Neural crest cell (in vitro differentiated cells): ENCODE data around the gene PHOX2B. TPM values are rescaled to one million over a fixed set of nuclear protein-coding genes. Genes with fewer than 3 reads are reported as not detected.
A peak's percentile ranks its signal among the peaks of the same experiment; 100 is the strongest.

Experiments
- DNase-seq: peaks from one replicate; pipeline ENCODE4 v3.0.0; 2021; ENCODE audit warnings: low read depth, mixed read lengths, low spot score
- H3K27ac Mint-ChIP-seq: one replicate; pipeline ENCODE4 v1.8.0; 2021; ENCODE audit warnings: mild to moderate bottlenecking, mixed read lengths; ENCODE audit not compliant: unreplicated experiment
- H3K27me3 Mint-ChIP-seq: 2 replicates; pipeline ENCODE4 v1.8.0; 2021; ENCODE audit warnings: low read depth, mild to moderate bottlenecking, mixed read lengths
- H3K36me3 Mint-ChIP-seq: 2 replicates; pipeline ENCODE4 v1.8.0; 2021; ENCODE audit warnings: low read depth, mild to moderate bottlenecking, mixed read lengths
- H3K4me1 Mint-ChIP-seq: 2 replicates; pipeline ENCODE4 v1.8.0; 2021; ENCODE audit warnings: mixed read lengths
- H3K4me3 Mint-ChIP-seq: one replicate; pipeline ENCODE4 v1.8.0; 2021; ENCODE audit warnings: mild to moderate bottlenecking, mixed read lengths
- H3K9me3 Mint-ChIP-seq: 2 replicates; pipeline ENCODE4 v1.8.0; 2021; ENCODE audit warnings: mixed read lengths
- total RNA-seq: library from RNA; stranded (reverse); gene quantifications from 2 replicates; pipeline ENCODE4 v1.2.1, GENCODE V29; 2021
- TF ChIP-seq, protein P1 (sequence below): fragments of 200-600 bp; sonication (generic); conservative IDR thresholded peaks from 2 replicates; pipeline ENCODE4 v1.5.0; 2021; ENCODE audit warnings: antibody characterized with exemption, mild to moderate bottlenecking

PHOX2B gene
- total RNA-seq, 1 donor from 2014 or later, result 28.4 TPM

- Mint-ChIP-seq H3K27me3 (peaks cover 40% of the 10 kb centered on the region), H3K4me3 (no peak overlapping the region)
Observed at GRCh38 chr4:41791557-41791956, 43.0 kb upstream of the PHOX2B start.

DNA sequence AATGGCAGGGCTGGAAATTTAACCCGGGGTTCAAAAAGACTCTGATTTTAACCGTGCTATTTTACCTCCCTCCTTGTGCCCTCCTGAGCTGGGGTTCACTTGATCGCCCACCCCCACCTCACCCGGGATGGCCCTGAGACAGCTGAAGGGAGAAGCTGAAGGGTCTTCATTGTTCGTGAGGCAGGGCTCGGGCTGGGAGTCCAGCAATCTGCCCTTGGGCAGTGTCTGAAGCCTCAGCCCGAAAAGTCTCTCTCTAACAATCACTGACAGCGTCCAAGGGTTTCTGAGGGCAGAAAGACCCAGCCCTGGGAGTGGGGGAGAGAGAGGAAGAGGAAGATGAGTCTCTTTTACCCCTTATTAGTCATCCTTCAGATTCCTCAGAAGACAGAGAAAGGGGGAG lies 39.4 kb upstream of the PHOX2B start:
- Mint-ChIP-seq H3K4me1 (peaks cover 45% of the 10 kb centered on the region), H3K27me3 (peaks cover 22% of the 10 kb centered on the region), H3K9me3 (peaks cover 4% of the 10 kb centered on the region), H3K27ac (no peak overlapping the region), H3K4me3 (peak overlapping the region; percentile 72), H3K36me3 (no peaks in the 10 kb centered on the region)
- DNase-seq, result peak; percentile 36
- TF ChIP-seq, protein P1, sequence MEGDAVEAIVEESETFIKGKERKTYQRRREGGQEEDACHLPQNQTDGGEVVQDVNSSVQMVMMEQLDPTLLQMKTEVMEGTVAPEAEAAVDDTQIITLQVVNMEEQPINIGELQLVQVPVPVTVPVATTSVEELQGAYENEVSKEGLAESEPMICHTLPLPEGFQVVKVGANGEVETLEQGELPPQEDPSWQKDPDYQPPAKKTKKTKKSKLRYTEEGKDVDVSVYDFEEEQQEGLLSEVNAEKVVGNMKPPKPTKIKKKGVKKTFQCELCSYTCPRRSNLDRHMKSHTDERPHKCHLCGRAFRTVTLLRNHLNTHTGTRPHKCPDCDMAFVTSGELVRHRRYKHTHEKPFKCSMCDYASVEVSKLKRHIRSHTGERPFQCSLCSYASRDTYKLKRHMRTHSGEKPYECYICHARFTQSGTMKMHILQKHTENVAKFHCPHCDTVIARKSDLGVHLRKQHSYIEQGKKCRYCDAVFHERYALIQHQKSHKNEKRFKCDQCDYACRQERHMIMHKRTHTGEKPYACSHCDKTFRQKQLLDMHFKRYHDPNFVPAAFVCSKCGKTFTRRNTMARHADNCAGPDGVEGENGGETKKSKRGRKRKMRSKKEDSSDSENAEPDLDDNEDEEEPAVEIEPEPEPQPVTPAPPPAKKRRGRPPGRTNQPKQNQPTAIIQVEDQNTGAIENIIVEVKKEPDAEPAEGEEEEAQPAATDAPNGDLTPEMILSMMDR, result no peak

More at GRCh38 chr4:41791557-41791956, 43.0 kb upstream of the PHOX2B start:
- TF ChIP-seq, protein P1, result no peak
- Mint-ChIP-seq H3K9me3 (peaks cover 4% of the 10 kb centered on the region), H3K4me1 (peaks cover 35% of the 10 kb centered on the region), H3K36me3 (no peaks in the 10 kb centered on the region), H3K27ac (no peak overlapping the region)
- no peak for DNase-seq

DNA sequence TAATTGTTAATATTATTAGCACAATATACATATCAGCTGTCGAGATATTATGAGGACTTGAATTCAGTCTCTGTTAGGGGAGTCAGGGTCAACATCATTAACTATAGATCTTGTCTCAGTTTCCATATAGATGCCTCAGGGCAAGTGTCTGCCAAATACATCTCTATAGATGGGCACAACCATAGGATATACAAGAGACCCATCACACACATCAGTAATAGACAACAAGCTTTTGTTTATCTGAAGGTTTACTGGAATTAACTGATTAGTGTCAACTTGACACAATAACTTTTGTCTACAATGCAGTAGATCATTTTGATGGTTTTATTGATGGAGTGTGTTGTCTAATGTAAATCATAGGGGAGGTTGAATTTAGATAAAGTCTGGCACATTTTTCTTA lies 37.1 kb upstream of the PHOX2B start:
- Mint-ChIP-seq H3K27me3 (peaks cover 5% of the 10 kb centered on the region), H3K9me3 (peaks cover 4% of the 10 kb centered on the region), H3K36me3 (no peaks in the 10 kb centered on the region), H3K27ac (no peak overlapping the region), H3K4me1 (peaks cover 48% of the 10 kb centered on the region), H3K4me3 (no peak overlapping the region)
- TF ChIP-seq, protein P1, result no peak
- no peak for DNase-seq

DNA sequence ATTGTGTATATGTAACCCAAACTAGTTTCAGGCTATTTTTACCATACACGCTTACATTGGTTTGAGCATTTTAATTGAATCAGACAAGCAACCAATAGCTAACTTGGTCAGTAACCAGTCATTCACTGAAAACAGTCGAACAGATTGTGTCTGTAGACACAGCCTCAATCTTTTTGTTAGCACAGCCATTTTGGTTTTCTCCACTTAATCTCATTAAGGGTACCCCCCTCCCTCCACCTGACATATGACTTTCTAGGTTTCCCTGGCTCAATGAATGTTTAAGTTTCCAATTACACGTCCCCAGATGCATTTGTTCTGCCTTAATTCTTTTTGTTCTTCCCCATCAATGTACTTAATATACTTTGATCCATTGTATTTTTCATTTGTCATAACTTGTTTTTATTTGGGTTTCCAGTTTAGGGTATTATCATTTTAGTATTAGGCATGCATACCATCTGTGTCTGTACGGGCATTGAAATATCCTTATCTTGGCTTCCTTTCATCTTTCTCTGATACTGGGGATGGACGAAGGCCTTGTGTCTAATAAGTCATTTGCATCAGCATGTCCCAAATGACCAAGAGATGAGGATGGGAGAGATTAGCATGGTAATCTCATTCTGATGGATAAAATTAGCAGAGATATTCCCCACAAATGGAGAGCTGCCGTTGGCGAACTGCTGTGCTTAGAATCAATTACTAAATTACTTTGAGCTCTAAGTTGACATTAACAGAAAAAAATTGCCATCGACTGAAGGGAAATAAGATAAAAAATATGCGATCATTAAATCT lies 35.9 kb upstream of the PHOX2B start:
- H3K27me3 Mint-ChIP-seq, result peaks cover 2% of the 10 kb centered on the region
- no peaks in the 10 kb centered on the region for H3K36me3 Mint-ChIP-seq
- H3K9me3 Mint-ChIP-seq, result no peaks in the 10 kb centered on the region
- TF ChIP-seq, protein P1, result no peak
- H3K4me3 Mint-ChIP-seq, result no peak overlapping the region
- no peak overlapping the region for H3K27ac Mint-ChIP-seq
- DNase-seq, result no peak
- peaks cover 49% of the 10 kb centered on the region for H3K4me1 Mint-ChIP-seq

GRCh38 chr4:41776466-41776865 lies 27.9 kb upstream of the PHOX2B start:
- H3K4me3 Mint-ChIP-seq, result no peak overlapping the region
- peaks cover 18% of the 10 kb centered on the region for H3K4me1 Mint-ChIP-seq
- DNase-seq, result no peak
- no peak overlapping the region for H3K27ac Mint-ChIP-seq
- no peaks in the 10 kb centered on the region for H3K9me3 Mint-ChIP-seq
- TF ChIP-seq, protein P1, result no peak
- H3K27me3 Mint-ChIP-seq, result peaks cover 27% of the 10 kb centered on the region
- H3K36me3 Mint-ChIP-seq, result no peaks in the 10 kb centered on the region
